Measurements from ENCODE around the gene NELFA.

- TF ChIP-seq ETV6 (conservative IDR thresholded peaks at IDR 0.05 in 1 of 2, IDR thresholded peaks at IDR 0.05 in 1 of 2; ENCODE audit: borderline replicate concordance in 1 of 2, low read depth in 1 of 2) (no peak), CREB1 (IDR thresholded peaks at IDR 0.05; ENCODE audit: low read depth) (no peak), CEBPZ (IDR thresholded peaks at IDR 0.05; ENCODE audit: low read depth, low read length) (no peak), CTCF (IDR thresholded peaks at IDR 0.05 in 2 of 3, conservative IDR thresholded peaks at IDR 0.05 in 1 of 3; ENCODE audit: control insufficient read depth in 2 of 3, extremely low read depth in 1 of 3, insufficient read depth in 1 of 3, low read depth in 3 of 3, low read length in 3 of 3) (no peak), SMC3 (IDR thresholded peaks at IDR 0.05; ENCODE audit: borderline replicate concordance, low read length) (no peak), KDM1A (IDR thresholded peaks at IDR 0.05; ENCODE audit: borderline replicate concordance) (no peak)
Observed at GRCh38 chr4:1973218-1973617, 35.6 kb downstream of the NELFA start.

Data from GM12878 (cell line).